ENCODE data around the gene UBC.

UBC gene

DNA sequence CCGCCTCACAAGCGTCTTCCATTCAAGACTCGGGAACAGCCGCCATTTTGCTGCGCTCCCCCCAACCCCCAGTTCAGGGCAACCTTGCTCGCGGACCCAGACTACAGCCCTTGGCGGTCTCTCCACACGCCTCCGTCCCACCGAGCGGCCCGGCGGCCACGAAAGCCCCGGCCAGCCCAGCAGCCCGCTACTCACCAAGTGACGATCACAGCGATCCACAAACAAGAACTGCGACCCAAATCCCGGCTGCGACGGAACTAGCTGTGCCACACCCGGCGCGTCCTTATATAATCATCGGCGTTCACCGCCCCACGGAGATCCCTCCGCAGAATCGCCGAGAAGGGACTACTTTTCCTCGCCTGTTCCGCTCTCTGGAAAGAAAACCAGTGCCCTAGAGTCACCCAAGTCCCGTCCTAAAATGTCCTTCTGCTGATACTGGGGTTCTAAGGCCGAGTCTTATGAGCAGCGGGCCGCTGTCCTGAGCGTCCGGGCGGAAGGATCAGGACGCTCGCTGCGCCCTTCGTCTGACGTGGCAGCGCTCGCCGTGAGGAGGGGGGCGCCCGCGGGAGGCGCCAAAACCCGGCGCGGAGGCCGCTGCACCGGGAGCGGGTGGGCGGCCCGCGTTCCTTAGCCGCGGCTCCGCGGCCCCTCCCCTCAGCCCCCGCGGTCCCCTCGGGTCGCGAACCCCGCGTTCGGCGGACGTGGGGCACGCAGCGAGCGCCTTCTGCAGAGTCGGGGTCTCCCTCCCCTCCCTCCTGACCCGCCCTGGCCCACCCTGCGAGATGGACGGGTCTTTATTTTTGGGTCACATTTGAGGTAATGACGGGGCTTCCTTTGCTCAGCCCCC, at the start of gene UBC:
Gene UBC (minus strand): TSS at position 259 of the 847 bp plus-strand sequence. CDS start 879 bp downstream, outside the sequence.
- TF ChIP-seq GATA2 (IDR thresholded peaks at IDR 0.05; ENCODE audit: low read depth, low read length) (no peak), GATA3 (IDR thresholded peaks at IDR 0.05; ENCODE audit: low read depth, low read length) (no peak)

- TF ChIP-seq GATA2 (IDR thresholded peaks at IDR 0.05; ENCODE audit: low read depth, low read length) = no peak
- TF ChIP-seq GATA3 (IDR thresholded peaks at IDR 0.05; ENCODE audit: low read depth, low read length) = no peak
Observed at GRCh38 chr12:124963211-124963610, 48.8 kb upstream of the UBC start.

GRCh38 chr12:124961055-124961454, 46.6 kb upstream of the UBC start:
- TF ChIP-seq GATA3 (IDR thresholded peaks at IDR 0.05; ENCODE audit: low read depth, low read length) (no peak), GATA2 (IDR thresholded peaks at IDR 0.05; ENCODE audit: low read depth, low read length) (no peak)

- no peak for TF ChIP-seq GATA3 (IDR thresholded peaks at IDR 0.05; ENCODE audit: low read depth, low read length)
- TF ChIP-seq GATA2 (IDR thresholded peaks at IDR 0.05; ENCODE audit: low read depth, low read length) = no peak
Observed at GRCh38 chr12:124956571-124956970, 42.1 kb upstream of the UBC start.

GRCh38 chr12:124954771-124955170, 40.3 kb upstream of the UBC start:
- TF ChIP-seq GATA3 (IDR thresholded peaks at IDR 0.05; ENCODE audit: low read depth, low read length) (no peak), GATA2 (IDR thresholded peaks at IDR 0.05; ENCODE audit: low read depth, low read length) (no peak)

DNA sequence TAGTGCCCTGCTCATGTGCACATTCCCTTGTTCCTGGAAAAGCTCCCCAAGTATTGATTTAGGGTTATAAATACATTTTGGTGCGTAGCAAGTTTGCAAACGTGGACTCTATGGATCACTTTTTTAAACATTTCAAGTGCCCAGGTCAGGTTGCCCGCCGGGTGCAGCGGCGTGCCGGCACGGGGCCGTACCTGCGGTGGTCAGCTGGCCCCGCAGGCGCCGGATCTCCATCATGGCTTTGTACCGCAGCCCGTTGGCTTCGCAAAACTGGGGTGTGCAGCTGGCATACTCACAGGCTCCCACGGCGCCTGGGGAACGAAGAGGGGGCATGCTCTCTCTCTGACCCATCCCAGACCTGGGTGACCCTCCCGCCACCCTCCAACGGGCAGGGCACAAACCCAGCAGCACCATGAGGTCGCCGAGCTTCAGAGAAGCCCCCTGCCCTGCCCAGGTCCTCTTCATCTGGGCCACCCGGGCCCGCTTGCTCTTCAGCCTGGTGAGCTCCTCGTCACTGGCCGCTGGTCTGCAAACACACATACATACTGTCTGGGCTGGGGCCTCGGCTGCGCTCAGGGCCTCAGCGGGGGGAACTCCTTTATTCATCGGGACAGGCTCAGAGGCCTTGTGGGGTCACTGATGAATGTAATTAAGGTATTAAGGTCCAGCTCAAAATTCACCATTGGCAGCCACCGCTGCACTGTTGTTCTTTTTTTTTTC, 39.4 kb upstream of the UBC start:
- TF ChIP-seq GATA2 (IDR thresholded peaks at IDR 0.05; ENCODE audit: low read depth, low read length) (no peak), GATA3 (IDR thresholded peaks at IDR 0.05; ENCODE audit: low read depth, low read length) (no peak)

- no peak for TF ChIP-seq GATA2 (IDR thresholded peaks at IDR 0.05; ENCODE audit: low read depth, low read length)
Observed at GRCh38 chr12:124952801-124953200, 38.4 kb upstream of the UBC start.

- TF ChIP-seq GATA3 (IDR thresholded peaks at IDR 0.05; ENCODE audit: low read depth, low read length) (no peak), GATA2 (IDR thresholded peaks at IDR 0.05; ENCODE audit: low read depth, low read length) (no peak)
Observed at GRCh38 chr12:124952295-124952694, 37.8 kb upstream of the UBC start.

DNA sequence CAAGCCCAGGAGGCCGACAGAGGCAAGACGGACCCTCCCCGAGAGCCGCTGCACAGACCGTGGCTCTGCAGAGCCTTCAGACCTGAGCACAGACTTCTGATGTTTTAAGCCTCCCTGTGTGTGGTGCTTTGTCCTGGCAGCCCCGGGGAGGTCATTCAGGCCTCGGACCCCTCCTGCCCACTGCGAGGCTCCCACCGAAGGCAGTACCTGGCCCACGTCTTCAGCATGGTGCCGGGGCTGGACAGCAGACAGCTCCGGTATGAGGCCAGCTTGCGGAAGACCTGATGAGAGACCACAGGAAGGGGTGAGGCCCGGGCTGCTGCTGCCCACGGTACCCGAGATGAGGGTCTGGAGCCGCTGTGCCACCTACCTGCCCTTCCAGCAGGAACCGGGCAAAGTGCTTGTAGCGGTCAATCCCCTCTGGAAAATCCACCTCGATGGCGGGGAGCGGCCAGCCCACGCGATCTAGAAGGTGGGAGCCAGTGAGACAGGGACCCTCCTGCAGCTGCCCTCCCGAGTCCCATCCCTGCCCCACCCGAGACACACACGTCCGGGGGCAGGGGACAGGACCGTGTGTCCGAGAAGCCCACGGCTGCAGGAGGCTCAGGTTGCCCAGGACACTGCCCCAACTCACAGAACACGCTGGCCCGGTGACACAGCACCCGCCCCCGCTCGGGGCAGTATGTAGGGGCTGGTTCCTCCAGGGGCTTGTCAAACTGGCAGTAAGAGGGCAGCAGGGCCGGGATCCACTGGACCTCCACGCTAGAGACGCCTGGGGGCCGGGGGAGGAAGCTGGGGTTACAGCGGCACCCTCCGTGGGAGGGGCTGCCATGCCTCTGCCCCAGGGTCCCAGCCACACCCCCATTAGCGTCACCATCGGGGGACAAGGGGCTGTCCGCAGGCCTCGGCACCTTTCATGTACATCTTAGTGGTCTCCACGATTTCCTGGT, 35.6 kb upstream of the UBC start:
- TF ChIP-seq GATA2 (IDR thresholded peaks at IDR 0.05; ENCODE audit: low read depth, low read length) (no peak), GATA3 (IDR thresholded peaks at IDR 0.05; ENCODE audit: low read depth, low read length) (no peak)

DNA sequence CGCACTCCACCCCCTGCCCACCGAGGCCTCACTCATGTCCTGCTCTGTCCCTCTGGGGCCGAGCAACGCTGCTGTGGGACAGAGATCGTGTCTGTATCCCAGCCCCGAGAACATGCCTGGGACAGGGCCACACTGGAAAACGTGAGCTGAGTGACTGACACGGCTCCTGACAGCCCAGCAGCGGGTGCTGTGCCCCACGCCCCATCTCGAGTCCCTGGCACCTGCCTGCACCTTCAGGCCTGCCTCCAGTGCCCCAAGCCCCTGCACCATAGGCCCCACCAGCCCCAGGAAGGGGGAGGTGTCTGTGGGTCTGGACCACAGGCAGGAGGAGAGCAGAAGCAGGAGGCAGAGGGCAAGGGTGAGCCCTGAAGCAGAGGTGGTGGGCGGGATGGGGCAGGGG, 34.6 kb upstream of the UBC start:
- TF ChIP-seq GATA2 (IDR thresholded peaks at IDR 0.05; ENCODE audit: low read depth, low read length) (no peak), GATA3 (IDR thresholded peaks at IDR 0.05; ENCODE audit: low read depth, low read length) (no peak)

- TF ChIP-seq GATA2 (IDR thresholded peaks at IDR 0.05; ENCODE audit: low read depth, low read length) (no peak), GATA3 (IDR thresholded peaks at IDR 0.05; ENCODE audit: low read depth, low read length) (no peak)
Observed at GRCh38 chr12:124947561-124948398, 33.3 kb upstream of the UBC start.

DNA sequence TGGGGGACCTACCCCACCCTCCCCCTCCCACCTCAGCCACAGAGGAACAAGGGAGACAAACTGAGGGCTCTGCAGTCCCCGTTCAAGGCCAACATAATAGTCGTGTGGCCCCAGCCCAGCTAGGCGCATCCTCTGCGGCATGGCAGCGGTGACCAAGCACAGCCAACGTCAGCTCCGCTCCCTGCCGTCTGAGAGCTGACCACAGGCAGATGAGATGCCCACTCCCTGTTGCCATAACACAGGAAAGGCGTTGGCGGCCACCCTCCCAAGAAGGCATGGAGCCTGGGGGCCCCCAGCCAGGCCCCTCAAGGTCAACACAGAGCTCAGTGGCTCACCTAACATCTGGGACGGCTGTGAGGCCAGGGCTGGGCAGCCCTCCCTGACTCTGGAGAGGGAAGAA, 32.6 kb upstream of the UBC start:
- TF ChIP-seq GATA2 (IDR thresholded peaks at IDR 0.05; ENCODE audit: low read depth, low read length) (no peak), GATA3 (IDR thresholded peaks at IDR 0.05; ENCODE audit: low read depth, low read length) (no peak)

- TF ChIP-seq GATA2 (IDR thresholded peaks at IDR 0.05; ENCODE audit: low read depth, low read length) (no peak), GATA3 (IDR thresholded peaks at IDR 0.05; ENCODE audit: low read depth, low read length) (no peak)
Observed at GRCh38 chr12:124946447-124946793, 32.0 kb upstream of the UBC start.

Measured in SH-SY5Y (cell line).